IPS DF 19.7 (cell line): ENCODE results near the gene USP37.

Source experiments
- DNase-seq: peaks from one replicate; pipeline ENCODE4 v3.0.0-alpha.2; 2013; ENCODE audit warnings: low read depth, low spot score

Gene USP37

GRCh38 chr2:218477247-218477646 is 90.9 kb downstream of the USP37 start:
- no peak for DNase-seq

- DNase-seq: no peak
Observed at GRCh38 chr2:218476676-218477075, 91.5 kb downstream of the USP37 start.

- no peak for DNase-seq
Observed at GRCh38 chr2:218474527-218474926, 93.6 kb downstream of the USP37 start.

GRCh38 chr2:218472988-218473387 is 95.2 kb downstream of the USP37 start:
- DNase-seq: no peak

- DNase-seq: no peak
Observed at GRCh38 chr2:218471982-218472381, 96.2 kb downstream of the USP37 start.

- DNase-seq: no peak
Observed at GRCh38 chr2:218471036-218471435, 97.1 kb downstream of the USP37 start.

GRCh38 chr2:218470448-218470847 is 97.7 kb downstream of the USP37 start:
- DNase-seq: no peak

- DNase-seq: no peak
Observed at GRCh38 chr2:218465987-218466633, 102.0 kb downstream of the USP37 start.

- no peak for DNase-seq
Observed at GRCh38 chr2:218458598-218458997, 109.6 kb downstream of the USP37 start.

GRCh38 chr2:218456849-218457248 is 111.3 kb downstream of the USP37 start:
- no peak for DNase-seq

- no peak for DNase-seq
Observed at GRCh38 chr2:218452079-218452478, 116.1 kb downstream of the USP37 start.

- no peak for DNase-seq
Observed at GRCh38 chr2:218448934-218449333, 119.2 kb downstream of the USP37 start.

GRCh38 chr2:218447072-218447471 is 121.1 kb downstream of the USP37 start:
- DNase-seq: no peak

GRCh38 chr2:218446547-218446946 is 121.6 kb downstream of the USP37 start:
- no peak for DNase-seq

GRCh38 chr2:218445602-218446001 is 122.5 kb downstream of the USP37 start:
- no peak for DNase-seq

- no peak for DNase-seq
Observed at GRCh38 chr2:218444692-218445357, 123.3 kb downstream of the USP37 start.

GRCh38 chr2:218438596-218438995 is 129.6 kb downstream of the USP37 start:
- no peak for DNase-seq

- no peak for DNase-seq
Observed at GRCh38 chr2:218437969-218438368, 130.2 kb downstream of the USP37 start.

- no peak for DNase-seq
Observed at GRCh38 chr2:218436992-218437391, 131.2 kb downstream of the USP37 start.

- no peak for DNase-seq
Observed at GRCh38 chr2:218435003-218435982, 132.9 kb downstream of the USP37 start.

- no peak for DNase-seq
Observed at GRCh38 chr2:218434456-218434855, 133.7 kb downstream of the USP37 start.

- DNase-seq: no peak
Observed at GRCh38 chr2:218432676-218433365, 135.3 kb downstream of the USP37 start.
